Measurements from ENCODE around the gene ZNF423.

Gene ZNF423

GRCh38 chr16:49811644-49812334 lies 44.1 kb downstream of the ZNF423 start:
- peaks cover 66% of the 10 kb centered on the region for H3K4me1 Mint-ChIP-seq
- H3K4me3 Mint-ChIP-seq, result no peak overlapping the region
- no peak for TF ChIP-seq CTCF (IDR thresholded peaks at IDR 0.05)
- no peaks in the 10 kb centered on the region for H3K36me3 Mint-ChIP-seq (ENCODE audit: low read depth)
- H3K27ac Mint-ChIP-seq, result peak overlapping the region; percentile 86
- peak; percentile 39 for DNase-seq
- H3K9me3 Mint-ChIP-seq, result no peaks in the 10 kb centered on the region
- H3K27me3 Mint-ChIP-seq (ENCODE audit: low read depth, poor library complexity), result no peaks in the 10 kb centered on the region

GRCh38 chr16:49810831-49811230 lies 45.1 kb downstream of the ZNF423 start:
- no peak for TF ChIP-seq CTCF (IDR thresholded peaks at IDR 0.05)
- no peaks in the 10 kb centered on the region for H3K9me3 Mint-ChIP-seq
- no peaks in the 10 kb centered on the region for H3K27me3 Mint-ChIP-seq (ENCODE audit: low read depth, poor library complexity)
- no peaks in the 10 kb centered on the region for H3K36me3 Mint-ChIP-seq (ENCODE audit: low read depth)
- DNase-seq, result peak; percentile 40
- H3K4me1 Mint-ChIP-seq, result peaks cover 76% of the 10 kb centered on the region
- peak overlapping the region; percentile 60 for H3K27ac Mint-ChIP-seq
- peak overlapping the region; percentile 46 for H3K4me3 Mint-ChIP-seq

- DNase-seq, result no peak
- Mint-ChIP-seq H3K36me3 (ENCODE audit: low read depth) (peaks cover 5% of the 10 kb centered on the region), H3K4me3 (no peak overlapping the region), H3K27me3 (ENCODE audit: low read depth, poor library complexity) (no peaks in the 10 kb centered on the region), H3K4me1 (peaks cover 72% of the 10 kb centered on the region), H3K9me3 (no peaks in the 10 kb centered on the region), H3K27ac (no peak overlapping the region)
- TF ChIP-seq CTCF (IDR thresholded peaks at IDR 0.05), result no peak
Observed at GRCh38 chr16:49809561-49809960, 46.4 kb downstream of the ZNF423 start.

- no peaks in the 10 kb centered on the region for H3K9me3 Mint-ChIP-seq
- peaks cover 5% of the 10 kb centered on the region for H3K36me3 Mint-ChIP-seq (ENCODE audit: low read depth)
- H3K4me3 Mint-ChIP-seq, result no peak overlapping the region
- no peak for TF ChIP-seq CTCF (IDR thresholded peaks at IDR 0.05)
- no peaks in the 10 kb centered on the region for H3K27me3 Mint-ChIP-seq (ENCODE audit: low read depth, poor library complexity)
- DNase-seq, result no peak
- peak overlapping the region; percentile 42 for H3K27ac Mint-ChIP-seq
- peaks cover 67% of the 10 kb centered on the region for H3K4me1 Mint-ChIP-seq
Observed at GRCh38 chr16:49809062-49809461, 46.9 kb downstream of the ZNF423 start.

GRCh38 chr16:49806446-49806845 lies 49.5 kb downstream of the ZNF423 start:
- H3K9me3 Mint-ChIP-seq, result no peaks in the 10 kb centered on the region
- no peak for TF ChIP-seq CTCF (IDR thresholded peaks at IDR 0.05)
- no peak overlapping the region for H3K27ac Mint-ChIP-seq
- DNase-seq, result no peak
- H3K27me3 Mint-ChIP-seq (ENCODE audit: low read depth, poor library complexity), result no peaks in the 10 kb centered on the region
- peaks cover 5% of the 10 kb centered on the region for H3K36me3 Mint-ChIP-seq (ENCODE audit: low read depth)
- peaks cover 41% of the 10 kb centered on the region for H3K4me1 Mint-ChIP-seq
- H3K4me3 Mint-ChIP-seq, result no peak overlapping the region

- Mint-ChIP-seq H3K4me3 (no peak overlapping the region), H3K27ac (no peak overlapping the region), H3K36me3 (ENCODE audit: low read depth) (peaks cover 5% of the 10 kb centered on the region), H3K4me1 (peaks cover 45% of the 10 kb centered on the region), H3K27me3 (ENCODE audit: low read depth, poor library complexity) (no peaks in the 10 kb centered on the region), H3K9me3 (no peaks in the 10 kb centered on the region)
- TF ChIP-seq CTCF (IDR thresholded peaks at IDR 0.05), result no peak
- no peak for DNase-seq
Observed at GRCh38 chr16:49801290-49801689, 54.6 kb downstream of the ZNF423 start.

All from nephron progenitor cell (in vitro differentiated cells).